Nephron progenitor cell (in vitro differentiated cells): ENCODE measurements around the gene PTGS2.

Experiments
- DNase-seq: peaks from one replicate; pipeline ENCODE4 v3.0.0; 2021
- H3K27ac Mint-ChIP-seq: 2 replicates; pipeline ENCODE4 v1.8.0; 2021; ENCODE audit warnings: mild to moderate bottlenecking, moderate library complexity, mixed read lengths
- H3K27me3 Mint-ChIP-seq: 2 replicates; pipeline ENCODE4 v1.8.0; 2021; ENCODE audit warnings: mild to moderate bottlenecking, low read depth, mixed read lengths; ENCODE audit not compliant: poor library complexity
- H3K36me3 Mint-ChIP-seq: 2 replicates; pipeline ENCODE4 v1.8.0; 2021; ENCODE audit warnings: low read depth, mixed read lengths
- H3K4me1 Mint-ChIP-seq: 2 replicates; pipeline ENCODE4 v1.8.0; 2021; ENCODE audit warnings: mixed read lengths
- H3K4me3 Mint-ChIP-seq: 2 replicates; pipeline ENCODE4 v1.8.0; 2021; ENCODE audit warnings: mild to moderate bottlenecking, moderate library complexity, mixed read lengths
- H3K9me3 Mint-ChIP-seq: 2 replicates; pipeline ENCODE4 v1.8.0; 2021; ENCODE audit warnings: mild to moderate bottlenecking, moderate library complexity, mixed read lengths
- TF ChIP-seq, protein P1 (sequence below): fragments of 200-600 bp; sonication (generic); IDR thresholded peaks from 2 replicates; pipeline ENCODE4 v1.5.0; 2021; ENCODE audit warnings: antibody characterized with exemption

Gene PTGS2

DNA sequence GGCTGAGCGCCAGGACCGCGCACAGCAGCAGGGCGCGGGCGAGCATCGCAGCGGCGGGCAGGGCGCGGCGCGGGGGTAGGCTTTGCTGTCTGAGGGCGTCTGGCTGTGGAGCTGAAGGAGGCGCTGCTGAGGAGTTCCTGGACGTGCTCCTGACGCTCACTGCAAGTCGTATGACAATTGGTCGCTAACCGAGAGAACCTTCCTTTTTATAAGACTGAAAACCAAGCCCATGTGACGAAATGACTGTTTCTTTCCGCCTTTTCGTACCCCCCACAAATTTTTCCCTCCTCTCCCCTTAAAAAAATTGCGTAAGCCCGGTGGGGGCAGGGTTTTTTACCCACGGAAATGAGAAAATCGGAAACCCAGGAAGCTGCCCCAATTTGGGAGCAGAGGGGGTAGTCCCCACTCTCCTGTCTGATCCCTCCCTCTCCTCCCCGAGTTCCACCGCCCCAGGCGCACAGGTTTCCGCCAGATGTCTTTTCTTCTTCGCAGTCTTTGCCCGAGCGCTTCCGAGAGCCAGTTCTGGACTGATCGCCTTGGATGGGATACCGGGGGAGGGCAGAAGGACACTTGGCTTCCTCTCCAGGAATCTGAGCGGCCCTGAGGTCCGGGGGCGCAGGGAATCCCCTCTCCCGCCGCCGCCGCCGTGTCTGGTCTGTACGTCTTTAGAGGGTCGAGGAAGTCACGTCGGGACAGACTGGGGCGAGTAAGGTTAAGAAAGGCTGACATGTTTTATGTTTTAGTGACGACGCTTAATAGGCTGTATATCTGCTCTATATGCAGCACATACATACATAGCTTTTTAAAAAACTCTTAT, at the start of gene PTGS2:
Gene PTGS2, minus strand, starts transcription at position 179 of the 817 bp plus-strand sequence. Its CDS starts 133 bp downstream, at position 46.
- Mint-ChIP-seq H3K36me3 (no peaks in the 10 kb centered on the region), H3K27ac (peak within 1 kb of the TSS; percentile 5), H3K27me3 (peaks cover 56% of the 10 kb centered on the region), H3K9me3 (no peaks in the 10 kb centered on the region), H3K4me1 (peaks cover 8% of the 10 kb centered on the region), H3K4me3 (peak within 1 kb of the TSS; percentile 90)
- TF ChIP-seq, protein P1, sequence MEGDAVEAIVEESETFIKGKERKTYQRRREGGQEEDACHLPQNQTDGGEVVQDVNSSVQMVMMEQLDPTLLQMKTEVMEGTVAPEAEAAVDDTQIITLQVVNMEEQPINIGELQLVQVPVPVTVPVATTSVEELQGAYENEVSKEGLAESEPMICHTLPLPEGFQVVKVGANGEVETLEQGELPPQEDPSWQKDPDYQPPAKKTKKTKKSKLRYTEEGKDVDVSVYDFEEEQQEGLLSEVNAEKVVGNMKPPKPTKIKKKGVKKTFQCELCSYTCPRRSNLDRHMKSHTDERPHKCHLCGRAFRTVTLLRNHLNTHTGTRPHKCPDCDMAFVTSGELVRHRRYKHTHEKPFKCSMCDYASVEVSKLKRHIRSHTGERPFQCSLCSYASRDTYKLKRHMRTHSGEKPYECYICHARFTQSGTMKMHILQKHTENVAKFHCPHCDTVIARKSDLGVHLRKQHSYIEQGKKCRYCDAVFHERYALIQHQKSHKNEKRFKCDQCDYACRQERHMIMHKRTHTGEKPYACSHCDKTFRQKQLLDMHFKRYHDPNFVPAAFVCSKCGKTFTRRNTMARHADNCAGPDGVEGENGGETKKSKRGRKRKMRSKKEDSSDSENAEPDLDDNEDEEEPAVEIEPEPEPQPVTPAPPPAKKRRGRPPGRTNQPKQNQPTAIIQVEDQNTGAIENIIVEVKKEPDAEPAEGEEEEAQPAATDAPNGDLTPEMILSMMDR = peak; percentile 34
- DNase-seq = peak; percentile 74

DNA sequence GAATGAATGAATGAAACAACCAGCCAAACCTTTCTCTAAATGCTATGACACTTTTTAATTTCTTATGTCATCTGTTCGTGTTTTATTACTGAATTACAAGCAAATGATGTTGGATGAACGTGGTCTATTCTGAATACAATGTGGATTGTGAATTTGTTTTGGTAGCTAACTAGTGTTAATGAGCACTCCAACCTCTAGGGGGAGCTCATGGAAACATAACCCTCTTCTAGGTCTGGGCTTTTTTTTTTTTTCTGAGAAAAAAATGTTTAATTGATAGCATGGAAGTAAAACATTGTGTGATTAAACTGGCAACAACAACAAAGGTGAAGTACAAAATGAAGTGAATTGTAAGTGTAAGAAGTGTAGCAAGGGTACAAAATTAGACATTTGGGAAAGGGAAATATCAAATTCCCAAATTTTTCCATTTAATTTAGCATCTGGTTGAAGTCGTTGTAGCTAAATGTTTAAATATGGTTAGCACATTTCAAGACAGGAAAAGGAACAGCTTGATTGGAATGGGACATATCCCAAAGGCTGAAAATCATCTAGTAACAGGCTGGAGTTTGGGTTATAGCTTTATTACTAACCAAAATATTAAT, 42.6 kb upstream of the PTGS2 start:
- no peaks in the 10 kb centered on the region for H3K36me3 Mint-ChIP-seq
- no peak overlapping the region for H3K4me3 Mint-ChIP-seq
- peak; percentile 9 for DNase-seq
- H3K4me1 Mint-ChIP-seq = no peaks in the 10 kb centered on the region
- TF ChIP-seq, protein P1 = peak; percentile 55
- H3K27me3 Mint-ChIP-seq = peaks cover 3% of the 10 kb centered on the region
- peaks cover 25% of the 10 kb centered on the region for H3K9me3 Mint-ChIP-seq
- no peak overlapping the region for H3K27ac Mint-ChIP-seq

DNA sequence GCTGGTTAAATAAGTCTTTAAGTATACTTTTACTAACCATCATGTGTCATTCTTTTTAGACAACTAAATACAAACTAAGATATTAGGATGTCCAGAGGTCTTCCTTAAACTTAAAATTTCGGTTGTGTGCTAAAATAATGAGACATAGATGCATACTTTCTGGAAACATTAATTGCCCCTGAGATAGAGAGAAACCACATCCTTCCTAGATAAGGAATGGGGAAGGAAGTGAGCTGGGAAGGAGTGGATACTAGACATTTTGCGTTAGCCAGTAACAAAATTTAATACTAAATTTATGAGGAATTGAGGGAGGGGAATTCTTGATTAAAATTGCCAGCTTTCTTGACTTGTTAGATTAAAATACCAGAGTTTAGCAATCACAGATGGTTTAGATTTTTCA, 37.1 kb upstream of the PTGS2 start:
- Mint-ChIP-seq H3K4me3 (no peak overlapping the region), H3K4me1 (no peaks in the 10 kb centered on the region), H3K9me3 (no peaks in the 10 kb centered on the region), H3K36me3 (no peaks in the 10 kb centered on the region), H3K27ac (no peak overlapping the region), H3K27me3 (no peaks in the 10 kb centered on the region)
- TF ChIP-seq, protein P1 = no peak
- DNase-seq = no peak

DNA sequence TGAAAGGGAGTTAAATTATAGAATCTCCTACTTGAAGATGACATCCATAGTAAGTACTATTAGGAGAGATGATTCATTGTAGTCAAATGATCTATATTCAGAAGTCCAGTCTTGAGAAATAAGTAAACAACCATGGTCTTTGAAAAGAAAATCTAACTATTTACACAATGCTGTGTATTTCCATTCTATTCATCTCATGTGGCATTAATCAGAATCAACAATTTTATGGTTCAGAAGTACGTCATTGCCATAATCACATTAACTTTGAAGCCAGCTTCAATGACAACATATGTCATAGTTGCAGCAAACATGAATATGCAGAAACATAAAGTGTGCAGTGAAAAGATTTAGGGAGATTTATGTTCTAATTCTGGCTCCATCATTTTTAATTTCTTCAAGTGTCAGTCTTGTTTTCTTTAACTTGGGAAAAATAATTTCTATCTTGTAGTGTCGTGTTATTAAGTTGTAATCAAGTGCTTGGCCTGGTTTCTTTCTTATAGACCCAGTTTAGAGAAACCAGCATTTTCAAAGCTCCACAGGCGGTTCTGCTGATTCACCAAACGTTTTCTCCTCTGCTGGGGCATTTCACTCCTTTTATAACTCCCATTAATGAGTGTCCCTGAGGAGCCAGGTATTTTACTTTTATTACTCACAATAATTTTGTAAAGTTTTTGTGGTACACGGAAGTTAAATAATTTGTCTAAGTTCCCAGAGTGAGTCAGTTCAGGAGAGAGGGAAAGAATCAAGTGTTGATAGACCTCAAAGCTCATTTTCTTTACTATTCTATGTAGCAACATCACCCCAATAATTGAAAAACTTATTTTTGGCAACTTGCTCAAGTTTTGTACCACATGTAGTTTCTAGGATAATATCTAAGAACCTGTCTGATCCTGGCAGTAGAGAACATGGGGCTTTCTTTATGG, 35.9 kb upstream of the PTGS2 start:
- Mint-ChIP-seq H3K27me3 (no peaks in the 10 kb centered on the region), H3K4me1 (no peaks in the 10 kb centered on the region), H3K36me3 (no peaks in the 10 kb centered on the region), H3K4me3 (no peak overlapping the region), H3K9me3 (no peaks in the 10 kb centered on the region), H3K27ac (no peak overlapping the region)
- TF ChIP-seq, protein P1 = no peak
- no peak for DNase-seq

DNA sequence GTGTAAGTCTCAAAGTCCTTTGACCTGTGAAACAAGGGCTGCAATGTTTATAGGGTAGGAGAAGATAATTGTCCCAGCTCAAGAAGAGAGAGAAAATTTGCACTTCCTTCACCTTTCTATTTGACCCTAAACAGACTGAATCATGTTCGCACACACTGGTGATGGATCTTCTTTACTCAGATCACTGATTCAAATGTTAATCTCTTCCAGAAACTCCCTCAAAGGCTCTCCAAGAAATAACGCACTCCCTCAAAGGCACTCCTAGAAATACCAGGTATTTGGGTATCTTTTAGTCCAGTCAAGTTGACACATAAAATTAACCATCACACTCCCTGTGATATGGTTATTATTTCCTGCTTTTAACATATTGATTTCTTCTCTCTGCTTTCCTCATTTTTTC, 30.5 kb upstream of the PTGS2 start:
- H3K4me1 Mint-ChIP-seq = no peaks in the 10 kb centered on the region
- no peaks in the 10 kb centered on the region for H3K27me3 Mint-ChIP-seq
- H3K4me3 Mint-ChIP-seq = no peak overlapping the region
- TF ChIP-seq, protein P1 = no peak
- no peaks in the 10 kb centered on the region for H3K9me3 Mint-ChIP-seq
- H3K27ac Mint-ChIP-seq = no peak overlapping the region
- no peak for DNase-seq
- H3K36me3 Mint-ChIP-seq = no peaks in the 10 kb centered on the region
